GM19328 (cell line): Measurements from ENCODE around the gene HLCS.
"Not testable (repeated sequence)": the region's sequence is repeated elsewhere in the genome, so short reads cannot be mapped to it uniquely, and the experiment has no call there.

ENCODE experiments used
- ATAC-seq: cut with Tn5 transposase; IDR thresholded peaks from one replicate; pipeline ENCODE4 v1.9.1; 2021; ENCODE audit warnings: mild to moderate bottlenecking, moderate library complexity; ENCODE audit not compliant: unreplicated experiment

Gene HLCS

GRCh38 chr21:36816561-36817130 is 149.8 kb downstream of the HLCS start:
- ATAC-seq = no peak

- not testable (repeated sequence) for ATAC-seq
Measured at GRCh38 chr21:36816026-36816425, 150.4 kb downstream of the HLCS start.

- ATAC-seq = no peak
Measured at GRCh38 chr21:36815284-36815683, 151.2 kb downstream of the HLCS start.

GRCh38 chr21:36813052-36813451 is 153.4 kb downstream of the HLCS start:
- no peak for ATAC-seq

- ATAC-seq = no peak
Measured at GRCh38 chr21:36811762-36812161, 154.7 kb downstream of the HLCS start.

DNA sequence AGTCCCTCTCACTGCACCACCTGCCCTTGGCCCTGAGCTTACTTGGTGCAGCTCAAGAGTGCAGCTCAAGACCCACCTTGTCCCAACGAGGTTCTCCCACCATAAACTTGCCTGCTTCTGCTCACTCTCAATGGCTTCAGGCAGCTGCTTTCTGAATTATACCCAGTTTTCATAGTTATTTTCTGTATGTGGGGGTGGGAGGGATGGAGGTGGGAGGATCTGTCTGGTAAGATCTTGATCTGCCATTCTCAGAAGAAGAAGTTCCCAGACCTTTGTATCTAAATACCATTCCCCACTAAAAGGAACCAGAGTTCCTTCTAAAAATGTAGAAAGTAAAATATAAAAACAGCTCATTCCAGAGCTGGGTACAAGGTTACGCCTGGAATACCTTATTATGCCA is 156.0 kb downstream of the HLCS start:
- ATAC-seq = no peak

GRCh38 chr21:36807422-36807928 is 159.0 kb downstream of the HLCS start:
- ATAC-seq = no peak

DNA sequence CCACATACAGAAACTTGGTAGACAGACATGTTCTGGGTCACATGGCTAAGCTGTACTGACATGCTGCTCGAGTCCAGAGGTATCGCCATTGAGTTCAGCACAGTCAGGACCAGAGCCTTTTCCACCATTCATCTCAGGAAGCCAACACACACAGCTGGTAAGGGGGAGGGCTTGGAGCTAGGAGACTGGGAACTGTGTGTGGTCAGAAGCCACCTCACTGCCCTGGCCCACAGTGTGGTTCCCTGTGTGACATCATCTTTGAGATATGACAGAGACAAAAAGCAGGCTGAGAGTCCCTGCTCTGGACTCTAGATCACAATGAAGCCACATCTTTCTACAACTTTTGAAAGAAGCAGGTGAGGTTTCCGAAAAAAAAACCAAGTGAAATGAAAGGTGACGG is 160.4 kb downstream of the HLCS start:
- no peak for ATAC-seq

DNA sequence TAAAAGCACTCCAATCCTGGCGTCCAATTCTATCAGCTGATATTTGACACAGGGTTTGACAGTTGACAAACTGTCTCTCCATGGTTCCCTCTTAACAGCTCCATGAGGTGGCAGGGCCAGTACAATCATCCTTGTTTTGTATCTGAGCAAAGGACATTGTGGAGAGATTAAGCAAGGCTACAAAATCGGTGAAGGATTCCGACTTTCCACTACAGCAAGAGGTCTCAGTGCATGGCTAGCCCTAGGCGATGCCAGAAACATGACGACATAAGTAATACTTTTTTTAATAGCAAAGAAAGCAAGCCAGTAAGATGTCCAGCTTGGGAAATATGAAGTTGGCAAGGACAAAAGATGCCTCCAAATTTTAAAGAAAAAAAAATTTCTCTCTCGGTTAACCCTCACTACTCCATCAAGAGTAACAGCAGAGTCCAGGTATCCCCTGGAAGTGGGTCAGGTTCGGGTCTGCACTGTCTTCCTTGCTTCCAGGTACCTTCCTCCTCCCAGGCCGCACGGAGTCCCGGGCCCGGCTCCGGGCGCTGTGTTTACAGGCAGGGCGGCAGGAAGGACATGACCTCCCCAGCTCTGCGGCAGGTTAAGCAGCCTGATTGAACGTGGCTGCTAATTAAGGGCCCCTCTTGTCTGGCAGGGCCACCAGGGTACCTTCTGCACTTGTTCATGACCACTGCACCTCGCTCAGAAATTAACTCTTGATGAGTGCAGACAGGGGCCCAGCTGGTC is 161.4 kb downstream of the HLCS start:
- no peak for ATAC-seq

GRCh38 chr21:36803816-36804439 is 162.5 kb downstream of the HLCS start:
- ATAC-seq = no peak

GRCh38 chr21:36803051-36803645 is 163.3 kb downstream of the HLCS start:
- no peak for ATAC-seq

GRCh38 chr21:36800734-36801133 is 165.7 kb downstream of the HLCS start:
- no peak for ATAC-seq

DNA sequence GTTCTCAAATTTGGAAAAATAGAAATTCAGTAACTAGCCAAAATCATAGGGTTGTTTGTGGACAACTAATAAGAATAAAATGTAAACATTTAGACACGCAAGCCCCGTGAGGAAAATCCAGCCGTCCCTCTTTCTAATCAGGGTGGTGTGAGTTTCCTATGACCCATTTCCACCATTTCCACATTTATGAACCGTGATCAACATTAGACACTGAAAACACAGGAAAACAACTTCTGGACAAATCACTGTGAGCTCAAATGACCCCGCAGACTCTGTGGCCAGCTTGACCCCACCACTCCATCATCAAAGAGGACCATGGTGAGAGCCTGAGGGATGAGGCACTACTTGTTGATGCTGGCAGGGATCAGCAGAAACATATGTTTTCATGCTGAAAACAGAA is 166.6 kb downstream of the HLCS start:
- no peak for ATAC-seq

DNA sequence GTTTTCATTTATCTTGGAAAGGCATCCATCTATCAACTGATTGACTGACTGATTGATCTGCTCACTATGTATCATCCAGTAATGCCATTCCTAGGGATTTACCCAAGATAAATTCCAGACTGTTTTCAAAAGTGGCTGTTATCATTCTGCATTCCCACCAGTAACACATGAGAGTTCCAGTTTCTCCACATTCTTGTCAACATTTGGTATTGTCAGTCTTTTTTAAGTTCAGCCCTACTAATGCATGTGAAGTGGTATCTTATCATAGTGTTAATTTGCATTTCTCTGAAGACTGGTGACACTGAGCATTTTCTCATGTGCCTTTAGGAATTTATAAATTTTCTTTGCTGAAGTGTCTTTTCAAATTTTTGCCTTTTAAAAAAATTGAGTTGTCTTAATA is 168.0 kb downstream of the HLCS start:
- ATAC-seq = no peak

GRCh38 chr21:36796070-36796469 is 170.4 kb downstream of the HLCS start:
- ATAC-seq = no peak

- no peak for ATAC-seq
Measured at GRCh38 chr21:36792505-36792967, 173.9 kb downstream of the HLCS start.

GRCh38 chr21:36791695-36792470 is 174.6 kb downstream of the HLCS start:
- ATAC-seq = no peak

DNA sequence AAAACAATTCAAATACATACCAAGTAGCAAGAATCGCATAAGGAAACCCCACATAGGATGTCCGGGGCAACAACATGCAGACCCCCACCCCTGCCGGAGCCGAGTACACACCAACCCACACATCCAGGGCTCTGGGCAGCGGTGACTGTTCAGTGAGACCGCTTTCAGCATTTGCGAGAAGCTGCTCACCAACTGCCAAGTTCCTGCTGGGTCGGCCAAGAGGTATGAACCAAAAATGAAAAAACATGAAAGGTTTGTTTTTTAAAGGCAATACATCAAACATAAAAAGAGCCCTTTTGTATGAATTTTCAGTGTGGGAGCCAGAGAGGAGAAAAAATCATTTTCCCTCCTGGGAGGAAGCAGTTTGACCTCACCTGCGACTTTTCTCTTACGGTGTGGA is 175.3 kb downstream of the HLCS start:
- no peak for ATAC-seq

DNA sequence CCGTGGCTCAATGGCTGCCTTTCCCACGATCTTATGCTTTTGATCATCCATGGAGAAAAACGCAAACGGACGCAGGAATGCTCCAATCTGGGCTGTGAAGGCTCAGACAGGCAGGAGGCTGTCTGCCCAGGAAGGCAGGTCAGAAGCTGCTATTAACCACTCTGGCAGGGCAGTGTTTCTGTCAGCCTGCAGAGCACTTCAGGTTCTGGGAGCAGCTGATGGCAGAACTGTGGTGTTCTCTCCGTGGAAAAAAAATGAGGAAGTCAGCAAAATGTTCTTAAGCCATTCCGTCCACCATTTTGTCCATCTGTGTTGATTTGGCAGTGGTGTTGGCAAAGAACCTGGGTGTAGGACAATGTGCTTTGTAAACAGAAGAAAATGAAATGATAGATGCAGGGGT is 175.9 kb downstream of the HLCS start:
- ATAC-seq = no peak

DNA sequence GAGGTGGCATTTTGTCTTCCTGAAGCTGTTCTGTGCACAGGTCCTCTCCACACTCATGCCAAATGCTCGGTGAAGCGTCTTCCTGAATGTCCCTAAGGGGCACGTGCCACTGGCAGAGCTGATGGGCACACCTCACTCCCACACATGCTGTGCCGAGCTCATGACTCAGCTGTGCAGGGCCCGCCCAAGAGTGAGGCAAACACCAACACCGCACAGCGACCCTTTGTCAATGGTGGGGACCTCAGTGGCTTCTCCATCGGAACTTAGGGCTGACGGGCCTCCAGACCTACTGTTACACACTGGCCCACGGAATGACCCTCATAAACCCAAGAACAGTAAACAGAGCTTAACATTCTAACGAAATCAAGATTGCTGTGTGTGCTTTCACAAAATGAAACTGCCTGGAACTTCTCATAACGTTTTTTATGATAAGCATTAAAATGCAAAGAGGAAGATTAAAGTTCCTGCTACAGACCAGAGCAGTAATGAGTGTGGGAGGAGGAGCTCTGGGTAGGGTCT is 178.3 kb downstream of the HLCS start:
- no peak for ATAC-seq

DNA sequence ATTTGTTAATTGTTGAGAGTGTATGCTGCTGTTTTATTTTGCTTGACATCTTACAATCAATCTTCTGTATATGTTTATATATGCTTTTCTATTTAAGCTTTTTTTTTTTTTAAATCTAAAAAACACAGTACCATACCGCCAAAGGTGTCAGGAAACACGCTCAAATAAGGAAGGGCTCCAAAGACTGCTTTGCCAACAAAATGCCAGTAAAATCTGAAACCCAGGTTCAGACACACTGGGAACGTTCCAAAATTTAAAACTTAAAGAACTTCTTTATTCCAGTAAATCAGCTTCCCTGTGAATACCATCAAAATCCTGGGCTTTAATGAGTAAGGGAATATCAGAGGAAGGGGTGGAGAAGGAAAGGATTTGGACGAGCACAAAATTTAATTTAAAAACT is 180.3 kb downstream of the HLCS start:
- no peak for ATAC-seq
